Activated CD4-positive, CD25-positive, alpha-beta regulatory T cell treated with anti-CD3 and anti-CD28 coated beads, Interleukin-2, amount 50 U/mL, for 72 hours (primary cell): ENCODE results near the gene TSEN54.

ENCODE experiments used
- DNase-seq: peaks from one replicate; pipeline ENCODE4 v3.0.0; 2021

The TSEN54 gene

DNA sequence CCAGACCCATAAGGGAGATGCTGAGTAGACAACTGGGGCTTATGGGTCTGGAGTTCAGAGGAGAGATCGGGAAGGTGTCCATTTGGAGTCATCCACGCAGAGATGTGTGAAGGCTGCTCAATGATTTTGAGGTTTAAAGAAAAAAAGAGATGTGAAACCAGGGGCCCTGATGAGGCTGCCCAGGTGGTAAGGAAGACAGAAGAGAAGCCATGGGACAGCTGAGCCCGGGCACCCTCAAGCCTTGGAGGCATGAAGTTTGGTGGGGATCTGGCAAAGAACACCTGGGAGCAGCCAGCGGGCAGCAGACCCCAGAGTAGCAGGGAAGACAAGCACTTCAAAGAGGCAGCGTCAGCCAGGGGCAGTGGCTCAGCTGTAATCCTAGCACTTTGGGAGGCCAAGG is 50.5 kb downstream of the TSEN54 start:
- DNase-seq = no peak

DNA sequence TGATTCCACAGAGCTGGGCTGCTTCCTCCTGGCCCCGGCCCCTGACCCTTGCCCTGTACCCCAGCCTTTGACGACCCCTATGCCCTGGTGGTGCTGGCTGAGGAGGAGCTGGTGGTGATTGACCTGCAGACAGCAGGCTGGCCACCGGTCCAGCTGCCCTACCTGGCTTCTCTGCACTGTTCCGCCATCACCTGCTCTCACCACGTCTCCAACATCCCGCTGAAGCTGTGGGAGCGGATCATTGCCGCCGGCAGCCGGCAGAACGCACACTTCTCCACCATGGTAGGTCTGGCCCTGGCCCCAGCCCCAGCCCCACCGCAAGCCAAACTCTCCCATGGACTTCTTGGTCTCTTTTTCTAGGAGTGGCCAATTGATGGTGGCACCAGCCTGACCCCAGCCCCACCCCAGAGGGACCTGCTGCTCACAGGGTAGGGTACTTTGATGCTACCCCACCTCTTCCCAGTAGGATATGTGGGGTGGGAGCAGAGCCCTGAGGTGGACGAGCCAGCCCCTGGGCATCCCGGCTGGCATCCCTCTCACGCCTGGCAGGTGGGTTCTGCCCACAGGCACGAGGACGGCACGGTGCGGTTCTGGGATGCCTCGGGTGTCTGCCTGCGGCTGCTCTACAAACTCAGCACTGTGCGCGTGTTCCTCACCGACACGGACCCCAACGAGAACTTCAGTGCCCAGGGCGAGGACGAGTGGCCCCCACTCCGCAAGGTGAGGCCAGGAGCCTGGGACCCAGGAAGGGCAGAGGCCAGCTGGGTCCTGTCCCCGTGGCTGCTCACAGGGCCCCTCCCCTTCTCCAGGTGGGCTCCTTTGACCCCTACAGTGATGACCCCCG is 52.3 kb downstream of the TSEN54 start:
- no peak for DNase-seq

DNA sequence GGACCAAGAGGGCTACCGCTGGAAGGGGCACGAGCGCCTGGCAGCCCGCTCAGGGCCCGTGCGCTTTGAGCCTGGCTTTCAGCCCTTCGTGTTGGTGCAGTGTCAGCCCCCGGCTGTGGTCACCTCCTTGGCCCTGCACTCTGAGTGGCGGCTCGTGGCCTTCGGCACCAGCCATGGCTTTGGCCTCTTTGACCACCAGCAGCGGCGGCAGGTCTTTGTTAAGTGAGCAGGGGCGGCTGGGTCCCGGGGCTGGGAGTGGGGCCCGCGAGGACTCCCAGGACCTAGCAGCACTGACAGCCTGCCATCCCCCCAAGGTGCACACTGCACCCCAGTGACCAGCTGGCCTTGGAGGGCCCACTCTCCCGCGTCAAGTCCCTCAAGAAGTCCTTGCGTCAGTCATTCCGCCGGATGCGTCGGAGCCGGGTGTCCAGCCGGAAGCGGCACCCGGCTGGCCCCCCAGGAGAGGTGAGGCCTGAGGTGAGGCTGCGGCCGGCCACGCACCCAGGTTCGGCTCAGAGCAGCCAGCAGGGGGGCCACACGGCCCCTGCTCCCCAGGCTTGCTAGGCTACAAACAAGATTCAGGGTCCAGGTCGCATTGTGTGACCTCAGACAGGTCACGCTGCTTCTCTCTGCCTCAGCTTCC is 53.8 kb downstream of the TSEN54 start:
- DNase-seq = no peak

DNA sequence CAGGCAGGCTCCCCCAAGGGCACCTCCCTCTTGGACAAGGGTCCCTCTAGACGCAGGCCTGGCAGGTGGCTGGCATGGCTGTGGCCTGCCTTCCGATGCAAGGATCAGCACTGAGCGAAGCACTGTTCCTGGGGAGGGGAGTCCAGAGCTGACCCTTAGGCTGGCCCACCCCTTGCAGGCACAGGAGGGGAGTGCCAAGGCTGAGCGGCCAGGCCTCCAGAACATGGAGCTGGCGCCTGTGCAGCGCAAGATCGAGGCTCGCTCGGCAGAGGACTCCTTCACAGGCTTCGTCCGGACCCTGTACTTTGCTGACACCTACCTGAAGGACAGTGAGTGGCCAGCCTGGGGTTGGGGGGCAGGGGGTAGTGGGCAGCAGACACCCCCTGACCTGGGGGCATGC is 54.4 kb downstream of the TSEN54 start:
- DNase-seq = no peak

DNA sequence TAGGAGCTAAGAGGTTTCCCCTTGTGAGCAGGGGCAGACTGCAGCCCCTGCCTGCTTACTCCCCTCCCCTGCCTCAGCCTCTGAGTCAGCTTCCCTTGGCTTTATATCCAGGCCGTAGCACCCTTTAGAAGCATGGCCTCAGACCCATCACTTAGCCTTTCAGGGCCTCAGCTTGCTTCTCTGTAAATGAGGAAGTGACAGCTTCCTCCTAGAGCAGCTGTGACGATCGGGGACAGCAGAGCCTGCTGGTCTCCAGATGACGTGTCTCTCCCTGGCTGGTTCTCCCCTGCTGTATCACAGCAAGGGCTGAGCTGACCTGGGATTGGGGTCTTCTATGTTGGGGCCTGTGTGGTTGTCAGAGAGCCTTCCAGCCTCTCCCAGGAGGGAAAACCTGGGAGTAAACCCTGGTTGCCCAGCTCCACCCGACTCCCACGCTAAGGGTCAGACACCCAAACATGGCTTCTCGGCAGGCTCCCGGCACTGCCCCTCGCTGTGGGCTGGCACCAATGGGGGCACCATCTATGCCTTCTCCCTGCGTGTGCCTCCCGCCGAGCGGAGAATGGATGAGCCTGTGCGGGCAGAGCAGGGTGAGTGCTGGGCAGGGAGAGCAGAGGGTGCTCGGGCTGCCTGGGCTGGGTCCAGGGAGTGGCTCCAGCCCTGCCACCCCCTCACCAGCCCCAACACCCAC is 55.0 kb downstream of the TSEN54 start:
- no peak for DNase-seq

DNA sequence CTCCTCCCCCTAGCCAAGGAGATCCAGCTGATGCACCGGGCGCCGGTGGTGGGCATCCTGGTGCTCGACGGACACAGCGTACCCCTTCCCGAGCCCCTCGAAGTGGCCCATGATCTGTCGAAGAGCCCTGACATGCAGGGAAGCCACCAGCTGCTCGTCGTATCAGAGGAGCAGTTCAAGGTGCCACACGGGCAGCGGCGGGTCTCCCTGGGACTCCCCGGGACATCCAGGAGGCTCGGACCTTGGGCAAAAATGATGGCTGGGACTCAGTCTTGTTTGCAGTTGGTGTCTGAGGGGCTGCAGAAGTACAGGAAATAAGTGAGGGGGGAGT is 55.5 kb downstream of the TSEN54 start:
- DNase-seq = no peak

DNA sequence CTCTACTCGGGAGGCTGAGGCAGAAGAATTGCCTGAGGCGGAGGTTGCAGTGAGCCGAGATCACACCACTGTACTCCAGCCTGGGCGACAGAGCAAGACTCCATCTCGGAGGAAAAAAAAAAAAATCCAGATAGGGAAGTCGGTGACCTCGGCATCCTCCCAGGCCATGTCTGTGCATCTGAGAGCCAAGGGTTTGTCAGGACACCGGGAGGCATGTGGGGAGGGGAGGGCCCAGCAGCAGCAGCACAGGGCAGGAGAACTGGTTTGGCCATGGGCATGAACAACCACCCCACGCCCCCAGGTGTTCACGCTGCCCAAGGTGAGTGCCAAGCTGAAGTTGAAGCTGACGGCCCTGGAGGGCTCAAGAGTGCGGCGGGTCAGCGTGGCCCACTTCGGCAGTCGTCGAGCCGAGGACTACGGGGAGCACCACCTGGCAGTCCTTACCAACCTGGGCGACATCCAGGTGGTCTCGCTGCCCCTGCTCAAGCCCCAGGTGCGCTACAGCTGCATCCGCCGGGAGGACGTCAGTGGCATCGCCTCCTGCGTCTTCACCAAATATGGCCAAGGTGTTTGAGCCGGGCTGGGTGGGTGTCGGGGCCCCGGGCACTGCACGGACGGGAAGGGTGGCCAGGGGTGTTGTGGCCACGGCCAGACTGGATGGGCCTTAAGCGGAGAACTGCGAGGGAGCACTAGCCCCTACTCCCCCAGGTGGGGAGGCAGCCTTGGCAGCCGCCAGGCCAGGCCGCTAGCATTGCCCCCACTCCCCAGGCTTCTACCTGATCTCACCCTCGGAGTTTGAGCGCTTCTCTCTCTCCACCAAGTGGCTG is 56.6 kb downstream of the TSEN54 start:
- DNase-seq = no peak

DNA sequence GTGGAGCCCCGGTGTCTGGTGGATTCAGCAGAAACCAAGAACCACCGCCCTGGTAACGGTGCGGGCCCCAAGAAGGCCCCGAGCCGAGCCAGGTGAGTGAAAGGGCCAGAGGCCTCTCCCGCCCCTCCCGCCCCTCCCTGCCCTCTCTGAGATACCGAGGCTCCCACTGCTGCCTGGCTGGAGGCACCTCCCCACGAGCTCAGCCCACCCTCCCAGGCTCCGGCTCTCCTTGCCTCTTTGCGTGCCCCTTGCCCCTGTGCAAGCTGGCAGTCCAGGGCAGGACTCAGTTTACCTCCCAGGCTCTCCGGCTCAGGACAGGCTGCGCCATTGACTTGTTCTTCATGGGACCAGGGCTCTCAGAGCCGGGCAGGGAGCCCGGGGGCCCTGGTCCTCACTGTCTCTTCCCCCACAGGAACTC is 57.2 kb downstream of the TSEN54 start:
- DNase-seq = no peak

DNA sequence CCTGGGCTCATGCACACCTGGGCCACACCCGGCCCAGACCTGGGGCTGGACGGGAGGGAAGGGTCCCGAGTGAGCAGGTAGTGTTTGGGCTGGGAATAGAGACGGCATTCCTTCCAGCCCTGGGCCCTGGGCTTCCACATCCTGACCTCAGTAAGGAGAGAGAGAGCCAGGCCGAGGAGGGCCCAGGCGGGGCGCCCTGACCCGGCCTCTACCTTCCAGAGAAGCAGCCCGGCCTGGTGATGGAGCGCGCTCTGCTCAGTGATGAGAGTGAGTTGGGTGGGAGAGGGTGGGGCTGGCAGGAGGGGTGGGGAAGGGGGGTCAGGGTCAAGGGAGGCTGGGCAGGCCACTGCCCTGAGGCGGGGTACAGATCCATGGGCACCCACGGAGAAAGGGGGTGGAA is 57.7 kb downstream of the TSEN54 start:
- no peak for DNase-seq
